Activated T-cell treated with anti-CD3 and anti-CD28 coated beads for 48 hours (primary cell): ENCODE results near the gene TSFM.

Experiments
- DNase-seq: peaks from one replicate; pipeline ENCODE4 v3.0.0-alpha.2; 2020; ENCODE audit warnings: low read depth

Gene TSFM

GRCh38 chr12:57782608-57783465 lies at the start of gene TSFM:
TSS of gene TSFM (plus strand) at chr12:57782787. CDS start at chr12:57782802, 15 bp downstream.
- DNase-seq, result peak; percentile 94

GRCh38 chr12:57733928-57734327 lies 48.7 kb upstream of the TSFM start:
- DNase-seq, result no peak

DNA sequence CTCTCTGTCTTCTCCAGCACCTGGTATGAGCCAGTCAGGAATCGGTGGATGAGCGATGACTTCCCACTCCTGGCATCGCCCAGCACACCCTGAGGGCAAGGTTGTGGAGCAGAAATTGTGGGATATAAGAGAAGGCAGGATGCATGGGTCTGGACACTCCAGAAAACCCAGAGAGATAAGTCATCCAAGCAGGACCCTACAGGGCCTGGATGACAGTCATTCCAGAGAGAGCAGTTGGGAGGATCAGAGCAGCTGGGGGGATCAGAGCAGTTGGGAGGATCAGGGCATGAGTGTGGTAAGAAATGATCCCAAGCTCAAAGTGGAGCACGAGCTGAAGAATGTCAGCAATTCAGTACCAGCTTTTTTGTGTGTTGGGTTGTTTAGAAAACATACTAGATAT lies 48.0 kb upstream of the TSFM start:
- DNase-seq, result no peak

DNA sequence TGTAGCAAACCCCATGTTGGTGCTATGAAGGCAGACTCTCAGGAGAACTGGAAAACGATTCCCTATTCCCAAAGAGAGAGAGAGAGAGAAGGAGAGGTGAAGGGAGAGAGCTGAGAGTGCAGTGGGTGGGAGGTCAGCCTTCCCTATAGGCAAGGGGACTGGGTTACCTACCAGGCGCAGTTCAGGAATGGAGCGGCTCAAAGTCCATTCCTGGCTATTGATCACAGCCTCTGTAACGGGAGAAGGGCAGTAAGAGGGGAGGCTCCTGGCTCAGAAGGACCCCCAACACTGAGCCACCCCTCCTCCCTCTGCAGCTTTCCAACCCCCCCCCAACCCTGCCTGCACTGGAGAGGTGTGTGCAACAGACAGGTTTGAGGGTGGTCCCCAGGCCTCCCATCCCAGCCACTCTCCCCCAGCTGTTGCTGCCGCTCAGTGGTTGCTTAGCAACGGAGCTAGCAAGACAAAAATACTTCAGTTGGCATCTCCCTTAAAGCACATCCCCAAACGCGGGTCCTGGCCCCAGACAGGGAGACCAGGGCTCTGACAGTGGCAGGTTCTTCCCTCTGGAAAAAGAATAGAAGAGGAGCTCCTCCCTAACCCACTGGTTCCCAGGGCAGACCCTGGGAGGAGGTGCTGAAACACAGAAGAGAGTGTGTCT lies 47.3 kb upstream of the TSFM start:
- DNase-seq, result no peak

DNA sequence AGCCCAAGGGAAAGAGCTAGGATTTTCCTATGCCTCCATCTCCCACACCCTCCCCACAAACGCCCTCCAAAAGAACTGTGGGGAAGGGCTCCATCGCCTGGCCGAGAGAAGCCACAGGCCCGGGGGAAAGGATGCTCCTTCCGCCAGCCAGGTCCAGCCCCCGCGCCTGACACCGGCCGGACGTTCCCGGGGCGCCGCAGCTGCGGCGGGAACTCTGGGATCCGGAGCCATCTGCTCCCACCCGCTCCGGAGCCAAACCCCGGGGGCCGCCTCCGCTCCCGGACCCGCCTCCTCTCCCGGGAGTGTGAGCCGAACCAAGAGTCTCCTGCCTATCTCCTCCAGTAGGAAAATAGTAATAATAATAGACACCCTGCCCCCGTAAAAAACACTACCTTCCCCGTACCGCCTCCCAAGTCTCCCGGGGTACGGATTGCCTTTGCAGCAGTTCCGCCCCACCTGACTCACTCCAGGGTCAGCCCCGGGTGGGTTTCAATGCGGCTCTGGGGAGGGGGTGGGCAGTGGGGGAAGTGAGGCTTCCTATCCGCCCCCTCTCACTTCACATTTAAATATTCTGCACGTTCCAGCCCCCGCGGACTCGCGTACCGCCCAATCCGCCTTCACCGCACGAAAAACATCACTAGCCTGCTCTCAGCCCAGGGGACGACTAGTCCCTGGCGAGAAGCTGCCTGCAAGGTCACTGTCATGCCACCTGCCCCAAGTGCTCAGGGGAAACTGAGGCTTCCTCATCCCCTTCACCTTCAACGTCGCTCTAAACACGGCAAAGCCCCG lies 46.4 kb upstream of the TSFM start:
- DNase-seq, result no peak

GRCh38 chr12:57736741-57737466 lies 45.7 kb upstream of the TSFM start:
- DNase-seq, result no peak

DNA sequence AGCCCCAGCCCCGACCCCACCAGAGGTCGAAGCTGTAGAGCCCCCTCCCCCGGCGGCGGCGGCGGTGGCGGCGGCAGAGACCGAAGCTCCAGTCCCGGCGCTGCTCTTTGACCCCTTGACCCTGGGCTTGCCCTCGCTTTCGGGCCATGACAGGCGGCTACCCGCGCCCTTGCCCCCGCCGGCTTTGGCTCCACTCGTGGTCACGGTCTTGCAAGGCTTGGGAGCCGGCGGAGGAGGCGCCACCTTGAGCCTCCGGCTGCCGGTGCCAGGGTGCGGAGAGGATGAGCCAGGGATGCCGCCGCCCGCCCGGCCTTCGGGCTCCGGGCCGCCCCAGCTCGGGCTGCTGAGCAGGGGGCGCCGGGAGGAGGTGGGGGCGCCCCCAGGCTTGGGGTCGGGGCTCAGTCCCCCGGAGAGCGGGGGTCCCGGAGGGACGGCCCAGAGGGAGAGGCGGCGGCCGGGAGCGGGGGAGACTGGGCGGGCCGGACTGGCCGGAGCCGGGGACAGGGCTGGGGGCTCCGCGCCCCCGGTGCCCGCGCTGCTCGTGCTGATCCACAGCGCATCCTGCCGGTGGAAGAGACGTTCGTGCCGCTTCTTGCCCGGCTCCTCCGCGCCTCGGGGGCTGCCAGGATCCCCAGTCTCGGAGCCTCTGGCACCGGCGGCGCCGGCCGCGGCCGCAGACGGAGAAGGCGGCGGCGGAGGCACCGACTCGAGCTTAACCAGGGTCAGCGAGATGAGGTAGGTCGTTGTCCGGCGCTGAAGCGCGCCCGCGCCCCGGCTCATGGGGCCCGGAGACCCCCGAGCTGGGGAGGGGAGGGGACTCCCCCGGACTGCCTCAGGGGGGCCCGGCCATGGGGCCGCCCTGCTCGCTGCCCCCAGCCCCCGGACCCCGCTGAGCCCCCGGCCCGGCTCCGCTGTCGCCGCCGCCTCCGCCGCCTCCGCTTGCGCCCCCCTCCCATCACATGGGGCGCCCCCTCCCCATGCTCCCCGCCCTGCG lies 44.8 kb upstream of the TSFM start:
- no peak for DNase-seq

- no peak for DNase-seq
Observed at GRCh38 chr12:57738661-57739237, 43.8 kb upstream of the TSFM start, which contains the start of gene AGAP2. TSS of gene AGAP2 (minus strand) at chr12:57738742. CDS start at chr12:57738246, 496 bp downstream.

GRCh38 chr12:57739387-57739786 lies 43.2 kb upstream of the TSFM start:
- DNase-seq, result no peak

GRCh38 chr12:57739914-57740538 lies 42.6 kb upstream of the TSFM start:
- no peak for DNase-seq

DNA sequence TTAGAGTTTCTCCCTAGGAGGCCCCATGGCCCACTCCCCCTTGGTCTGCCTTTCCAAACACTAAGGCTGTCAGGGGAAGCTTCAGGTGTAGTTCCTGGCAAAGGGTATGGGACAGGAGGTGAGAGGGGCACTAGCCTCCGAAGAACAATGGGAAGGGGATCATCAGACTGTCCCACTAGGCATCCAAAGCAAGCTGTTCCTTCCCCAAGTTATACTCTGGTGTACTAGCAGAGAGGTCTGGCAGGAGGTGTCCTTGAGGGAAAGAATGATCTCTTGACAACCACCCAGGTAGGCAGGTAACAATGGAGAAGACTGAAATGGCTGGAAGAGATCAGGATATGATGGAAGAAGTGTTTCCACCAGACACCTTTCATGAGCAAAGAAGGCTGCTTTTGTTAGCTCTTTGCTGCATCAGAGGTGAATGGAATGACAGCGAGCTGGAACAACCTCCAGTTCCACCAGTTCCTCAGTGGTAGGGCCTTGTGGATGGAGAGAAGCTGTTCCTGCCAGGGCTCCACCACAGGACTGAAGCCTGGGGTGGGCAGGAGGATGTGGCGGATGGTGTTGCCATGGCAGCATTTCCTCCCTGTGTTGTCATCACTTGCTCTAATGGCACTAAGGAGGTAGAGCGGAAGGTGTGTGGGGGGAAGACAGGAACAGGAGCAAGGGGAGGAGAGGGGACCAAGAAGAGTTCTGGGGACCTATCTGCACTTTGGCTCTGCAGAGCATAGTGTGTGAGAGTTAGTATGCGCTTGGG lies 41.8 kb upstream of the TSFM start:
- DNase-seq, result peak; percentile 59

DNA sequence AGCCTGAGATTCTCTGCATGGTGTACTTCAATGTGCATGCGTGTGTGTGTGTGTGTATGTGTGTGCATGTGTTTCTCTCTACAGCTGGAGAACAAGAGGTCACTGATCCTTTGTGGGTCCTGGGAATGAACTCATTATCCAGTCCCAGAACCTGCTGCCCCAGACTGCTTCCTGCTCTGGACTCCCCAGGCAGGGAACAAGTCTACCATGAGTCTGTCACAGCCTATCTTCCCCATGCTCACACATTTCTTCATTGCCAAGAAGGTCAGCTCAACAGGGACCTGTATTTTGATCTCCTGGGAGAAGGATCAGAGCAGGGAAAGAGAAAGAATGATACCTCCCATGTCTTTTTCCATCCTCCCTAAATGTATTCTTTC lies 41.2 kb upstream of the TSFM start:
- DNase-seq, result no peak

DNA sequence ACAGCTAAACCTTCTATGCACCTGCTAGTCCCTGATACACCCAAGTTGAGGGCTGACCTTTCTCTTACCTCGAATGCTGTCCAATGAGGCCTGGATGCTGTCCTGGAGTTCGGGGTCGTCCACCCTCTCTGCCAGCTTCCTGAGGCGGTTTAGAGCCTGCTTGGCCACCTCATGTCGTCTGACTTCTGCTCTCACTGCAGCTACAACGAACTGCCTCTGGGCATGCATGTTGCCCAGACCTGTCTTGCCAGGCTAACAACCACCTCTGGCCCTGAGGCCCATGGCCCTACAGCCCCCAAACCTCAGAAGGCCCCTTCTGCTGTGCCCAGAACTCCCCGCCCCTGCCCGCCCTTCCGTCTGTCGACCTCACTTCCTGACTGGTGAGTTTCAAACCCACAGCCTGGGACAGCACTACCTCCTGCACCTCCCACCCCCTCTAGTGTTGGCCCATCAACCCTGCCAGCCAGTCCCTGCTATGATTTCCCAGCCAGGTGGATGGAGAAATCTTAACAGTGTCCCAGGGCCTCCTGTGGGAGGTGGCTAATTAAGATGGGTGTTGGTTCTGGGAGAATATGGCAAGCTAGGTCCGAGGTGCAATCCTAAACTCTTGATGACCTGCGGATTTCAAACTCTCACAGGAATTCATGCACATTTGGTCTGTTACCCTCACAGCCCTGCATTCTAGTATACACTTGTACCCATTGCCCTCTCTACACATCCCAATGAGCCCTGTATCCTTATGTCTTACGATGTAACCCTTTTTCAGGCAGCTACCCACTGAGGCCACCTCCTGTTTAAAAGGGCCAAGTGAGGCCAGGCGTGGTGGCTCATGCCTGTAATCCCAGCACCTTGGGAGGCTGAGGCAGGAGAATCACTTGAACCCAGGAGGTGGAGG lies 40.5 kb upstream of the TSFM start:
- DNase-seq, result peak; percentile 68

DNA sequence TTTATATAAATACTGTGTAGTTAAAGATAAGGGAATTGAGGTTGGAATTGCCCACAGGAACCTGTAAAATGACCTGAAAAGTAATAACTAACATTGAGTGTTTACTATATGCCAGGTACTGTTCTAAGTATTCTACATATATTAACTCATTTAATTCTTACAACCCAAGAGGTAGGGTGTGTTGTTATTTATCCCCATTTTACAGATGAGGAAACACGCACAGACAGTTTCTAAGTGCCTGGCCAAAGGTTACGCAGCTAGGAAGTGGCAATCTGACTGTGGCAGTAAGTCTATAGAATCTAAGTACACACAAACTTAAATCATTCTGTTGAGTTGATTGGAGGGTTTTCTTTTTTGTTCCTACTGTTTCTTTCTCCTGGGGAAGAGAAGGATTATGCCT lies 38.8 kb upstream of the TSFM start:
- no peak for DNase-seq

GRCh38 chr12:57744194-57744776 lies 38.3 kb upstream of the TSFM start:
- DNase-seq, result peak; percentile 72

DNA sequence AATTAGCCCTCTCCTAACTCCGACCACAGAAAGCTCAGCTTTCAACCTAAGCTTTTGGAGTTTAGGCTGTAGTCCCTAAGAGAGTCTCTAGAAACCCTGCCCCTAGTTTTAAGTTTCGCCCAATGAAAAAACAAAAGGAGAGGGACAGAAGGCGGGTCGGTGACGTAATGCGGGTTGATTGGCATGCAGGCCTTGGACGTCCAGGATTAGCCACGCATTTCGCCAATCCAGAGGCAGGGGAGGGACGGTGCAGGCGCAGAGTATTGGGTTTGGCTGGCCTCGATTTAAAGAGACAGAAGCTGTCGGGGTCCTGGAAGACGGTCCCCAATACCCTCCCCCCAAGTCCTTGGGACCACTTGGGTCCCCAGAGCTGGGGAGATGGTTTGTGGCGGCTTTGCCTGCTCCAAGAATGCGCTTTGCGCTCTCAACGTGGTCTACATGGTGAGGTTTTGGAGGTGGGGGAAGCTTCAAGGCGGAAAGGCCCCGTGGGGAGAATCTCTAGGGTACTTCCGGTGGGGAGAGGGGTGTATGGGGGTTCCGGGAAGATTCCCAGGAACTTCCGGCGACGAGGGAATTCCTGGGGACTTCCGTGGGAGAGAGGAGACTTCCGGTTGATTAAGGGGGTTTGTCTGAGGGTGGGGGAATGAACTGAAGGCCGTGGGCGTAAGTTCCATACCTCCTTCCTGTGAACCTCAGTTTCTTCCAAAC lies 37.7 kb upstream of the TSFM start, which contains the start of gene TSPAN31:
TSPAN31 (plus strand) TSS at position 263 of the 708 bp plus-strand sequence; CDS start at position 379, 116 bp downstream.
- DNase-seq, result peak; percentile 90

GRCh38 chr12:57745485-57745881 lies 37.1 kb upstream of the TSFM start:
- DNase-seq, result no peak
